ENCODE measurements around the gene RAP1GAP2.

The RAP1GAP2 gene

DNA sequence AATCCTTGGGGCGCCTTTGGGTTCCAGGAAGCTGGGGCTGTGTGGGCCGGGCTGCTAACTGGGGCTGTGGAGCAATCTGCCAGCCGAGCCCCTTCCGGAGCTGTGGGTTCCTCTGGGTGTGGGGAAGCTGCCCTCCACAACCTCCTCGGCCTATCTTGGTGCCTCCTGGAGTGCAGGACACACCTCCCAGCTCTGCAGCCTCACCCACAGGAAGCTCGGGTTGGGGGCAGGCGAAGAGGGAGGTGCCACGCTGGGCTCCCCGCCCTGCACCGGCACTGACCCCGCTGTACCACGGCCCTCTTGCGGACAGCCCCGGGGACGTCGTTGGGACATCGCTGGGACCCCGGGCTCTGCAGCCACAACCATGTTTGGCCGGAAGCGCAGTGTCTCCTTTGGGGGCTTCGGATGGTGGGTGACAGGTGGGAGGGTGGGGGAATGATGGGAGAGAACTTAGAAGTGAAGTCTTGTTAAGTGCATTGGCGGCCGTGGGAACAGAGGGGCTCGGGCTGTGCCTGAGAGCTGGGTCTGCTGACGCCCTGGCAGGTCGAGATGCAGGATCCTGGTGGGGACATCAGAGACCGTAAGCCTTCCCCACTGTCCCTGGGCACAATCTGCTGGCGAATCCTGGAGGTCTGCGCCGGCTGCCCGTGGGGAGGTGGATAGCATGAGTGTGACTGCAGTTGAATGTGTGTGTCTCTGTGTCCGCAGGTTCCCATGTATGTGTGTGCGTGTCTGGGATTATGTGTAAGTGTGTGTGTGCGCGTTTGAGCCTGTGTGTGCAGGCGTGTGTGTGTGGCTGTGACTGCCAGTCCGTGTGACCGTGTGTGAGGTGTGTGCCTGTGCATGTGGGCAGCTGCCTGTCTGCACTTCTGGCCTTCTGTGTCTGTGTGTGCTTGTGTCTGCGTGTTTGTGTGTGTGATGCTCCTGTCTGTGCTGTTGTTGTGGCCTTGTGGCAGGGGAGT, at the start of gene RAP1GAP2:
TSS of gene RAP1GAP2 (plus strand) at position 275 of the 962 bp plus-strand sequence. CDS start at position 365, 90 bp downstream.
- Histone ChIP-seq H3K9me3 (ENCODE audit: control insufficient read depth in 1 of 2, low read length in 2 of 2) (no peaks in the 10 kb centered on the region), H3K27ac (ENCODE audit: low read length) (no peak within 1 kb of the TSS), H3K4me3 (ENCODE audit: low read depth in 1 of 2, low read length in 2 of 2) (peak within 1 kb of the TSS; percentile 33 to 40), H3K36me3 (ENCODE audit: control insufficient read depth in 1 of 2, insufficient read depth in 2 of 2, low read length in 2 of 2) (no peaks in the 10 kb centered on the region), H3K27me3 (ENCODE audit: low read depth, low read length) (no peaks in the 10 kb centered on the region), H3K4me1 (ENCODE audit: control insufficient read depth in 1 of 2, insufficient read depth in 2 of 2, low read length in 2 of 2) (no peaks in the 10 kb centered on the region)

GRCh38 chr17:2749058-2749783, 47.0 kb upstream of the RAP1GAP2 start, which contains the start of gene CCDC92B:
CCDC92B (minus strand) TSS chr17:2749652; CDS start chr17:2735145, 14,507 bp downstream.
- H3K36me3 ChIP-seq (ENCODE audit: control insufficient read depth in 1 of 2, insufficient read depth in 2 of 2, low read length in 2 of 2): no peaks in the 10 kb centered on the region
- H3K4me3 ChIP-seq (ENCODE audit: low read depth in 1 of 2, low read length in 2 of 2): no peak within 1 kb of the TSS
- peaks cover 15% of the 10 kb centered on the region for H3K27me3 ChIP-seq (ENCODE audit: low read depth, low read length)

DNA sequence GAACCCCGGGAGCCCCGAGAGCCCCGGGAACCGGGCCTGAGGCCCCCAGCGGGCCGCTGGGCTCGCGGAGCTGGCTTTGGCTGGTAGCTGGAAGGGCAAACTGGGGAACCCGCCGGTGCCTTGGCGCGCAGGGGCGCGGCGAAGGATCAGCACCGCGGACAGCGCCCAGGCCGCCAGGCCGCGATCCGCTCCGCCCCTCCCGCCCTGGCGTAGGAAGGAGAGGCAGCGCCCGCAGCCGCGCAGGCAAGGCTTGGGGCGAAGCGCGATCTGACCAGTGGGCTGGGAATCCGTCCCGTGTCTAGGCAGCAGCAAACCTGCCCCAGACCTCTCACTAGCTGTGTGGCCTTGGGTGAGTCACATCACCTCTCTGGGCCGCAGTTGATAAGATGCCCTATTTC, 46.5 kb upstream of the RAP1GAP2 start:
- Histone ChIP-seq H3K27ac (ENCODE audit: low read length) (no peak overlapping the region), H3K36me3 (ENCODE audit: control insufficient read depth in 1 of 2, insufficient read depth in 2 of 2, low read length in 2 of 2) (no peaks in the 10 kb centered on the region), H3K4me3 (ENCODE audit: low read depth in 1 of 2, low read length in 2 of 2) (no peak overlapping the region), H3K27me3 (ENCODE audit: low read depth, low read length) (peaks cover 15% of the 10 kb centered on the region), H3K4me1 (ENCODE audit: control insufficient read depth in 1 of 2, insufficient read depth in 2 of 2, low read length in 2 of 2) (peaks cover 0 to 3% of the 10 kb centered on the region in 2 donors), H3K9me3 (ENCODE audit: control insufficient read depth in 1 of 2, low read length in 2 of 2) (no peaks in the 10 kb centered on the region)

More at GRCh38 chr17:2749058-2749783, 47.0 kb upstream of the RAP1GAP2 start, which contains the start of gene CCDC92B:
- H3K9me3 ChIP-seq (ENCODE audit: control insufficient read depth in 1 of 2, low read length in 2 of 2): no peaks in the 10 kb centered on the region
- H3K4me1 ChIP-seq (ENCODE audit: control insufficient read depth in 1 of 2, insufficient read depth in 2 of 2, low read length in 2 of 2): peaks cover 0 to 3% of the 10 kb centered on the region in 2 donors
- H3K27ac ChIP-seq (ENCODE audit: low read length): no peak within 1 kb of the TSS

- Histone ChIP-seq H3K4me1 (ENCODE audit: control insufficient read depth in 1 of 2, insufficient read depth in 2 of 2, low read length in 2 of 2) (peaks cover 0 to 4% of the 10 kb centered on the region in 2 donors), H3K36me3 (ENCODE audit: control insufficient read depth in 1 of 2, insufficient read depth in 2 of 2, low read length in 2 of 2) (no peaks in the 10 kb centered on the region), H3K27me3 (ENCODE audit: low read depth, low read length) (peaks cover 15% of the 10 kb centered on the region), H3K9me3 (ENCODE audit: control insufficient read depth in 1 of 2, low read length in 2 of 2) (no peaks in the 10 kb centered on the region), H3K27ac (ENCODE audit: low read length) (no peak overlapping the region), H3K4me3 (ENCODE audit: low read depth in 1 of 2, low read length in 2 of 2) (no peak overlapping the region)
These were observed 45.5 kb upstream of the RAP1GAP2 start for GRCh38 chr17:2750721-2751120.

DNA sequence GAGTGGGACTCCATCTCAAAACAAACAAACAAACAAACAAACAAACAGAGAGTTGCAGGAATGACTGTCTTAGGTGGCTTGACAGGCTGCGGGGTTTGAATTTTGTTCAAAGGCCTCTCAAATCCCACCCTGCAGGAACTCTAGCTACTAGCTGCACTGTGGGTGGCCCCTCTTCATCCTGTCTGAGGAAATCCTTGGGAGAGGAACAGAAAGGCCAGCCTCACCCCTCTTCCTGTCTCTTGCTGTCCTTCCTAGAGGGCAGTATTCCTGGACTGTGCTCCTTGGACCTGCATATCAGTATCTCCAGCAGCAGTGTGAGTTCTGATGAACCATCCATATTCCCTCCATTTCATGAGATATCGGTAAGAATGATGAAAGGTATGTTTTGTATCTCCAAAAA, 44.7 kb upstream of the RAP1GAP2 start:
- Histone ChIP-seq H3K27me3 (ENCODE audit: low read depth, low read length) (peaks cover 21% of the 10 kb centered on the region), H3K4me3 (ENCODE audit: low read depth in 1 of 2, low read length in 2 of 2) (no peak overlapping the region), H3K36me3 (ENCODE audit: control insufficient read depth in 1 of 2, insufficient read depth in 2 of 2, low read length in 2 of 2) (no peaks in the 10 kb centered on the region), H3K4me1 (ENCODE audit: control insufficient read depth in 1 of 2, insufficient read depth in 2 of 2, low read length in 2 of 2) (peaks cover 0 to 12% of the 10 kb centered on the region in 2 donors), H3K9me3 (ENCODE audit: control insufficient read depth in 1 of 2, low read length in 2 of 2) (no peaks in the 10 kb centered on the region), H3K27ac (ENCODE audit: low read length) (no peak overlapping the region)

- peaks cover 15% of the 10 kb centered on the region for H3K27me3 ChIP-seq (ENCODE audit: low read depth, low read length)
- no peaks in the 10 kb centered on the region for H3K9me3 ChIP-seq (ENCODE audit: control insufficient read depth in 1 of 2, low read length in 2 of 2)
- H3K36me3 ChIP-seq (ENCODE audit: control insufficient read depth in 1 of 2, insufficient read depth in 2 of 2, low read length in 2 of 2): no peaks in the 10 kb centered on the region
- H3K4me3 ChIP-seq (ENCODE audit: low read depth in 1 of 2, low read length in 2 of 2): peak overlapping the region in 1 of 2 donors; percentile 35
- no peak overlapping the region for H3K27ac ChIP-seq (ENCODE audit: low read length)
- peaks cover 0 to 9% of the 10 kb centered on the region in 2 donors for H3K4me1 ChIP-seq (ENCODE audit: control insufficient read depth in 1 of 2, insufficient read depth in 2 of 2, low read length in 2 of 2)
These were observed 40.1 kb upstream of the RAP1GAP2 start for GRCh38 chr17:2755891-2756724.

- peaks cover 10% of the 10 kb centered on the region for H3K27me3 ChIP-seq (ENCODE audit: low read depth, low read length)
- H3K27ac ChIP-seq (ENCODE audit: low read length): no peak overlapping the region
- no peaks in the 10 kb centered on the region for H3K36me3 ChIP-seq (ENCODE audit: control insufficient read depth in 1 of 2, insufficient read depth in 2 of 2, low read length in 2 of 2)
- no peak overlapping the region for H3K4me3 ChIP-seq (ENCODE audit: low read depth in 1 of 2, low read length in 2 of 2)
- H3K4me1 ChIP-seq (ENCODE audit: control insufficient read depth in 1 of 2, insufficient read depth in 2 of 2, low read length in 2 of 2): peaks cover 0 to 9% of the 10 kb centered on the region in 2 donors
- no peaks in the 10 kb centered on the region for H3K9me3 ChIP-seq (ENCODE audit: control insufficient read depth in 1 of 2, low read length in 2 of 2)
These were observed 37.4 kb upstream of the RAP1GAP2 start for GRCh38 chr17:2758870-2759269.

- Histone ChIP-seq H3K27me3 (ENCODE audit: low read depth, low read length) (peaks cover 3% of the 10 kb centered on the region), H3K36me3 (ENCODE audit: control insufficient read depth in 1 of 2, insufficient read depth in 2 of 2, low read length in 2 of 2) (no peaks in the 10 kb centered on the region), H3K27ac (ENCODE audit: low read length) (no peak overlapping the region), H3K4me1 (ENCODE audit: control insufficient read depth in 1 of 2, insufficient read depth in 2 of 2, low read length in 2 of 2) (no peaks in the 10 kb centered on the region), H3K4me3 (ENCODE audit: low read depth in 1 of 2, low read length in 2 of 2) (no peak overlapping the region), H3K9me3 (ENCODE audit: control insufficient read depth in 1 of 2, low read length in 2 of 2) (no peaks in the 10 kb centered on the region)
These were observed 26.1 kb upstream of the RAP1GAP2 start for GRCh38 chr17:2770129-2770528.

- Histone ChIP-seq H3K36me3 (ENCODE audit: control insufficient read depth in 1 of 2, insufficient read depth in 2 of 2, low read length in 2 of 2) (no peaks in the 10 kb centered on the region), H3K27ac (ENCODE audit: low read length) (no peak overlapping the region), H3K27me3 (ENCODE audit: low read depth, low read length) (peaks cover 12% of the 10 kb centered on the region), H3K4me1 (ENCODE audit: control insufficient read depth in 1 of 2, insufficient read depth in 2 of 2, low read length in 2 of 2) (peaks cover 0 to 10% of the 10 kb centered on the region in 2 donors), H3K9me3 (ENCODE audit: control insufficient read depth in 1 of 2, low read length in 2 of 2) (no peaks in the 10 kb centered on the region), H3K4me3 (ENCODE audit: low read depth in 1 of 2, low read length in 2 of 2) (no peak overlapping the region)
These were observed 21.0 kb upstream of the RAP1GAP2 start for GRCh38 chr17:2775206-2775605.

GRCh38 chr17:2776589-2777241, 19.5 kb upstream of the RAP1GAP2 start:
- Histone ChIP-seq H3K4me1 (ENCODE audit: control insufficient read depth in 1 of 2, insufficient read depth in 2 of 2, low read length in 2 of 2) (peaks cover 0 to 10% of the 10 kb centered on the region in 2 donors), H3K27ac (ENCODE audit: low read length) (no peak overlapping the region), H3K9me3 (ENCODE audit: control insufficient read depth in 1 of 2, low read length in 2 of 2) (no peaks in the 10 kb centered on the region), H3K27me3 (ENCODE audit: low read depth, low read length) (peaks cover 12% of the 10 kb centered on the region), H3K36me3 (ENCODE audit: control insufficient read depth in 1 of 2, insufficient read depth in 2 of 2, low read length in 2 of 2) (no peaks in the 10 kb centered on the region), H3K4me3 (ENCODE audit: low read depth in 1 of 2, low read length in 2 of 2) (peak overlapping the region in 1 of 2 donors; percentile 19)
